HG02840 (cell line): Measurements from ENCODE around the gene TAF1A.
A peak's percentile ranks its signal among the peaks of the same experiment; 100 is the strongest.
"Not testable (repeated sequence)": the region's sequence is repeated elsewhere in the genome, so short reads cannot be mapped to it uniquely, and the experiment has no call there.

Source experiments
- ATAC-seq: cut with Tn5 transposase; IDR thresholded peaks from one replicate; pipeline ENCODE4 v1.9.1; 2021; ENCODE audit warnings: mild to moderate bottlenecking, moderate library complexity, moderate number of reproducible peaks; ENCODE audit not compliant: unreplicated experiment, low FRiP score

Gene TAF1A

GRCh38 chr1:222589462-222590302 lies at the start of gene TAF1A:
Gene TAF1A (minus strand): TSS chr1:222589933.
- peak; percentile 99 for ATAC-seq

GRCh38 chr1:222634180-222635013 lies 44.7 kb upstream of the TAF1A start:
- ATAC-seq, result no peak

GRCh38 chr1:222632749-222633148 lies 43.0 kb upstream of the TAF1A start:
- no peak for ATAC-seq

GRCh38 chr1:222631611-222632208 lies 42.0 kb upstream of the TAF1A start:
- ATAC-seq, result no peak

- no peak for ATAC-seq
Measured at GRCh38 chr1:222629921-222630535, 40.3 kb upstream of the TAF1A start.

GRCh38 chr1:222627232-222627631 lies 37.5 kb upstream of the TAF1A start:
- ATAC-seq, result no peak

- no peak for ATAC-seq
Measured at GRCh38 chr1:222624214-222624613, 34.5 kb upstream of the TAF1A start.

- no peak for ATAC-seq
Measured at GRCh38 chr1:222623458-222623857, 33.7 kb upstream of the TAF1A start.

GRCh38 chr1:222622765-222623164 lies 33.0 kb upstream of the TAF1A start:
- no peak for ATAC-seq

- ATAC-seq, result peak; percentile 40
Measured at GRCh38 chr1:222620566-222620965, 30.8 kb upstream of the TAF1A start.

- ATAC-seq, result no peak
Measured at GRCh38 chr1:222618880-222619596, 29.3 kb upstream of the TAF1A start.

GRCh38 chr1:222618001-222618879 lies 28.5 kb upstream of the TAF1A start, which contains the start of gene MIA3:
Gene MIA3 (plus strand): TSS chr1:222618097. CDS start chr1:222618111, 14 bp downstream.
- peak; percentile 53 for ATAC-seq

- peak; percentile 76 for ATAC-seq
Measured at GRCh38 chr1:222617367-222617951, 27.7 kb upstream of the TAF1A start.

- ATAC-seq, result no peak
Measured at GRCh38 chr1:222616525-222616924, 26.8 kb upstream of the TAF1A start.

GRCh38 chr1:222613627-222614026 lies 23.9 kb upstream of the TAF1A start:
- ATAC-seq, result no peak

- ATAC-seq, result no peak
Measured at GRCh38 chr1:222610728-222611127, 21.0 kb upstream of the TAF1A start.

GRCh38 chr1:222609111-222609510 lies 19.4 kb upstream of the TAF1A start:
- not testable (repeated sequence) for ATAC-seq

- no peak for ATAC-seq
Measured at GRCh38 chr1:222606757-222607156, 17.0 kb upstream of the TAF1A start.

GRCh38 chr1:222601257-222601656 lies 11.5 kb upstream of the TAF1A start:
- no peak for ATAC-seq
